ENCODE results near the gene NAT8L.
"Not testable (repeated sequence)": the region's sequence is repeated elsewhere in the genome, so short reads cannot be mapped to it uniquely, and the experiment has no call there.

Gene NAT8L

GRCh38 chr4:2059046-2059725 is at the start of gene NAT8L:
Gene NAT8L, plus strand, starts transcription at chr4:2059327. Its CDS starts 185 bp downstream, at chr4:2059512.
- no peaks in the 10 kb centered on the region for H3K4me1 ChIP-seq (ENCODE audit: control insufficient read depth, insufficient read depth, low read length)
- H3K9me3 ChIP-seq (ENCODE audit: control insufficient read depth, low read length): no peaks in the 10 kb centered on the region
- no peak within 1 kb of the TSS for H3K4me3 ChIP-seq (ENCODE audit: low read length)
- H3K36me3 ChIP-seq (ENCODE audit: control insufficient read depth, insufficient read depth, low read length): no peaks in the 10 kb centered on the region
- no peak within 1 kb of the TSS for H3K9ac ChIP-seq (ENCODE audit: low read length)
- peaks cover 57% of the 10 kb centered on the region for H3K27me3 ChIP-seq (ENCODE audit: control insufficient read depth, insufficient read depth, low read length)

- Histone ChIP-seq H3K9ac (ENCODE audit: low read length) (peak overlapping the region; percentile 85), H3K36me3 (ENCODE audit: control insufficient read depth, insufficient read depth, low read length) (no peaks in the 10 kb centered on the region), H3K4me3 (ENCODE audit: low read length) (peak overlapping the region; percentile 66), H3K27me3 (ENCODE audit: control insufficient read depth, insufficient read depth, low read length) (no peaks in the 10 kb centered on the region), H3K9me3 (ENCODE audit: control insufficient read depth, low read length) (no peaks in the 10 kb centered on the region), H3K4me1 (ENCODE audit: control insufficient read depth, insufficient read depth, low read length) (no peaks in the 10 kb centered on the region)
Measured at GRCh38 chr4:2009651-2010233, 49.4 kb upstream of the NAT8L start.

GRCh38 chr4:2011583-2011982 is 47.5 kb upstream of the NAT8L start:
- Histone ChIP-seq H3K36me3 (ENCODE audit: control insufficient read depth, insufficient read depth, low read length) (no peaks in the 10 kb centered on the region), H3K4me3 (ENCODE audit: low read length) (no peak overlapping the region), H3K9ac (ENCODE audit: low read length) (no peak overlapping the region), H3K9me3 (ENCODE audit: control insufficient read depth, low read length) (no peaks in the 10 kb centered on the region), H3K4me1 (ENCODE audit: control insufficient read depth, insufficient read depth, low read length) (no peaks in the 10 kb centered on the region), H3K27me3 (ENCODE audit: control insufficient read depth, insufficient read depth, low read length) (no peaks in the 10 kb centered on the region)

GRCh38 chr4:2015008-2015407 is 44.1 kb upstream of the NAT8L start:
- H3K36me3 ChIP-seq (ENCODE audit: control insufficient read depth, insufficient read depth, low read length): no peaks in the 10 kb centered on the region
- H3K9ac ChIP-seq (ENCODE audit: low read length): no peak overlapping the region
- H3K4me3 ChIP-seq (ENCODE audit: low read length): no peak overlapping the region
- H3K4me1 ChIP-seq (ENCODE audit: control insufficient read depth, insufficient read depth, low read length): no peaks in the 10 kb centered on the region
- no peaks in the 10 kb centered on the region for H3K9me3 ChIP-seq (ENCODE audit: control insufficient read depth, low read length)
- H3K27me3 ChIP-seq (ENCODE audit: control insufficient read depth, insufficient read depth, low read length): no peaks in the 10 kb centered on the region

GRCh38 chr4:2021358-2022018 is 37.6 kb upstream of the NAT8L start:
- H3K9me3 ChIP-seq (ENCODE audit: control insufficient read depth, low read length); H3K9ac ChIP-seq (ENCODE audit: low read length); H3K27me3 ChIP-seq (ENCODE audit: control insufficient read depth, insufficient read depth, low read length); H3K4me1 ChIP-seq (ENCODE audit: control insufficient read depth, insufficient read depth, low read length); H3K36me3 ChIP-seq (ENCODE audit: control insufficient read depth, insufficient read depth, low read length); H3K4me3 ChIP-seq (ENCODE audit: low read length): not testable (repeated sequence)

GRCh38 chr4:2024683-2025082 is 34.4 kb upstream of the NAT8L start:
- Histone ChIP-seq H3K4me3 (ENCODE audit: low read length) (no peak overlapping the region), H3K9ac (ENCODE audit: low read length) (no peak overlapping the region), H3K9me3 (ENCODE audit: control insufficient read depth, low read length) (no peaks in the 10 kb centered on the region), H3K27me3 (ENCODE audit: control insufficient read depth, insufficient read depth, low read length) (peaks cover 8% of the 10 kb centered on the region), H3K4me1 (ENCODE audit: control insufficient read depth, insufficient read depth, low read length) (no peaks in the 10 kb centered on the region), H3K36me3 (ENCODE audit: control insufficient read depth, insufficient read depth, low read length) (no peaks in the 10 kb centered on the region)

- H3K36me3 ChIP-seq (ENCODE audit: control insufficient read depth, insufficient read depth, low read length): no peaks in the 10 kb centered on the region
- H3K9me3 ChIP-seq (ENCODE audit: control insufficient read depth, low read length): no peaks in the 10 kb centered on the region
- H3K4me3 ChIP-seq (ENCODE audit: low read length): no peak overlapping the region
- peaks cover 8% of the 10 kb centered on the region for H3K27me3 ChIP-seq (ENCODE audit: control insufficient read depth, insufficient read depth, low read length)
- H3K4me1 ChIP-seq (ENCODE audit: control insufficient read depth, insufficient read depth, low read length): no peaks in the 10 kb centered on the region
- H3K9ac ChIP-seq (ENCODE audit: low read length): no peak overlapping the region
Measured at GRCh38 chr4:2025817-2026216, 33.3 kb upstream of the NAT8L start.

GRCh38 chr4:2027120-2027519 is 32.0 kb upstream of the NAT8L start:
- H3K9ac ChIP-seq (ENCODE audit: low read length); H3K4me3 ChIP-seq (ENCODE audit: low read length); H3K36me3 ChIP-seq (ENCODE audit: control insufficient read depth, insufficient read depth, low read length); H3K9me3 ChIP-seq (ENCODE audit: control insufficient read depth, low read length); H3K27me3 ChIP-seq (ENCODE audit: control insufficient read depth, insufficient read depth, low read length); H3K4me1 ChIP-seq (ENCODE audit: control insufficient read depth, insufficient read depth, low read length): not testable (repeated sequence)

- H3K36me3 ChIP-seq (ENCODE audit: control insufficient read depth, insufficient read depth, low read length); H3K9ac ChIP-seq (ENCODE audit: low read length); H3K27me3 ChIP-seq (ENCODE audit: control insufficient read depth, insufficient read depth, low read length); H3K9me3 ChIP-seq (ENCODE audit: control insufficient read depth, low read length); H3K4me1 ChIP-seq (ENCODE audit: control insufficient read depth, insufficient read depth, low read length); H3K4me3 ChIP-seq (ENCODE audit: low read length): not testable (repeated sequence)
Measured at GRCh38 chr4:2031161-2031560, 28.0 kb upstream of the NAT8L start.

- no peak overlapping the region for H3K9ac ChIP-seq (ENCODE audit: low read length)
Measured at GRCh38 chr4:2036327-2036726, 22.8 kb upstream of the NAT8L start.

GRCh38 chr4:2036866-2037265 is 22.3 kb upstream of the NAT8L start:
- H3K9ac ChIP-seq (ENCODE audit: low read length): no peak overlapping the region
- H3K27me3 ChIP-seq (ENCODE audit: control insufficient read depth, insufficient read depth, low read length): peaks cover 21% of the 10 kb centered on the region
- H3K4me1 ChIP-seq (ENCODE audit: control insufficient read depth, insufficient read depth, low read length): peaks cover 7% of the 10 kb centered on the region
- no peak overlapping the region for H3K4me3 ChIP-seq (ENCODE audit: low read length)
- no peaks in the 10 kb centered on the region for H3K9me3 ChIP-seq (ENCODE audit: control insufficient read depth, low read length)
- H3K36me3 ChIP-seq (ENCODE audit: control insufficient read depth, insufficient read depth, low read length): no peaks in the 10 kb centered on the region

More at GRCh38 chr4:2036327-2036726, 22.8 kb upstream of the NAT8L start:
- Histone ChIP-seq H3K4me3 (ENCODE audit: low read length) (no peak overlapping the region), H3K36me3 (ENCODE audit: control insufficient read depth, insufficient read depth, low read length) (no peaks in the 10 kb centered on the region), H3K27me3 (ENCODE audit: control insufficient read depth, insufficient read depth, low read length) (peaks cover 15% of the 10 kb centered on the region), H3K9me3 (ENCODE audit: control insufficient read depth, low read length) (no peaks in the 10 kb centered on the region), H3K4me1 (ENCODE audit: control insufficient read depth, insufficient read depth, low read length) (peaks cover 2% of the 10 kb centered on the region)

- Histone ChIP-seq H3K27me3 (ENCODE audit: control insufficient read depth, insufficient read depth, low read length) (peaks cover 33% of the 10 kb centered on the region), H3K4me3 (ENCODE audit: low read length) (no peak overlapping the region), H3K36me3 (ENCODE audit: control insufficient read depth, insufficient read depth, low read length) (no peaks in the 10 kb centered on the region)
Measured at GRCh38 chr4:2040391-2041238, 18.5 kb upstream of the NAT8L start.

More at GRCh38 chr4:2040391-2041238, 18.5 kb upstream of the NAT8L start:
- Histone ChIP-seq H3K4me1 (ENCODE audit: control insufficient read depth, insufficient read depth, low read length) (peaks cover 7% of the 10 kb centered on the region), H3K9me3 (ENCODE audit: control insufficient read depth, low read length) (no peaks in the 10 kb centered on the region), H3K9ac (ENCODE audit: low read length) (no peak overlapping the region)
